GM18526 (cell line): Measurements from ENCODE around the gene GEMIN4.

Experiments
- POLR2A ChIP-seq: IDR thresholded peaks from 3 replicates; pipeline ENCODE4 v1.6.1; 2011; ENCODE audit not compliant: insufficient read length; ENCODE audit errors: extremely low read depth

GEMIN4 gene

DNA sequence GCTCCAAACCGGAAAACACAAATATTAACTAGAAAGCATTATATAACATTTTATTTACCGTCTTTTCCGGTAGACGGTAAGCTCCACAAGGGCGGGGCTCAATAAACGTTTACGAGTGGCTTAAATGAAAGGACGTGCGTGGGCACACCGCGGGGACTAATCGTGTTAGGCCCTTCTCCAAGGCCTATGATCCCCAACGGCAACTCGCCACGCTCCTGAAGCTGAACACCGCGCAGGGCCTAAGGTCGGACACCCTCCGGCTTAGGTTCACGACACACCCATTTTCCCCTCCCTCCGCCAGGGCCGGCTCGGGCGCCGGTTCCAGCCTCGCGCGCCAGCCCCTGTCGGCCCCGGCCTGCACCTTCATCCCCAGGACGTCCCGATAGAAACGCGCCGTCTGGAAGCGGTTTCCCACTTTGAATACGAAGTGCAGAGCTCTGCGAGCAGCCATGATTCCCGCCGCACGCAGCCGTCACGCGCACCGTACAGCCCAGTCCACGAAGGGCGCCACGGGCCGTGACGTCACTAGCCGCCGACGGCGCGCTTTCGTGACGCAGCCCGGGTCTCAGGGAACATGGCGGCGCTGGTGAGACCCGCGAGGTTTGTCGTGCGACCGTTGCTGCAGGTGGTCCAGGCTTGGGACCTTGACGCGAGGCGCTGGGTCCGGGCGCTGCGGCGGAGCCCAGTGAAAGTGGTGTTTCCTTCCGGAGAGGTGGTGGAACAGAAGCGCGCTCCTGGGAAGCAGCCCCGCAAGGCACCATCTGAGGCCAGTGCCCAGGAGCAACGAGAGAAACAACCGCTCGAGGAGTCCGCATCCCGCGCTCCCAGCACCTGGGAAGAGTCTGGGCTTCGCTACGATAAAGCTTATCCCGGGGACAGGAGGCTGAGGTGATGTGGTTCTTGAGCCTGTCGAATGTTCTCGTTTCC lies 30.0 kb upstream of the GEMIN4 start, which contains the start of the genes GLOD4 and MRM3:
Gene GLOD4 (minus strand): TSS at position 476 of the 927 bp plus-strand sequence. CDS start 25 bp downstream, at position 451.
Gene MRM3 (plus strand): TSS at position 549 of the 927 bp plus-strand sequence. CDS start 26 bp downstream, at position 575.
- peak; percentile 84 for TF ChIP-seq POLR2A

DNA sequence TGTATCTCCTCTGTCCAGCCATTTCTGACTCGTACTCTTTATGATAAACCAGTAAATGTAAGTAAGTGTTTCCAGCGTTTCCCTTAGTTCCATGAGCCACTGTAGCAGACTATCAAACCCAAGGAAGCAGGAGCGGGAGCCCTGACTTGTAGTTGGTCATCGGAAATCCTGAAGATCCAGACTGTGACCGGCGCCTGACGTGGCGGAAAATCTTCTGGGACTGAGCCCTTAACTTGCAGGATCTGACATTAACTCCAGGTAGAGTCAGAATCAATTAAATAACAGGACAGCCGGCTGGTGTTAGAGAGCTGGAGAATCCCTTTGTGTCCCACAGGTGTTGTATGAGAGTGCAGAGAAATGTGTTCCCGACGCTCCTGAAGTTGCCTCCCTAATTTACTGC lies 26.0 kb upstream of the GEMIN4 start:
- no peak for TF ChIP-seq POLR2A

DNA sequence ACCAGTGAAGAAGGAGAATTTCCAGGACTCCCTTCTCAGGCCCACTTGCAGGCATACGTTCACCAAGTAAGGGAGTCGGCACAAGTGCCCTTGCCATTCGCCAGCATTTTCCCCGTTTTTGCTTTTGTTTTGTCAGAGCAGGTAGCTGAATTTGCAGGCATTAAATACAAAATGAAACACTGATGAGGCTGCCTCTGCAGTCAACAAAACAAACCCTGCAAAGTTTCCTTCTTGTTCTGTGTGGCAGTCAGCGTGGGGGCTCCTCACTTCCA lies 22.2 kb upstream of the GEMIN4 start:
- TF ChIP-seq POLR2A: no peak

DNA sequence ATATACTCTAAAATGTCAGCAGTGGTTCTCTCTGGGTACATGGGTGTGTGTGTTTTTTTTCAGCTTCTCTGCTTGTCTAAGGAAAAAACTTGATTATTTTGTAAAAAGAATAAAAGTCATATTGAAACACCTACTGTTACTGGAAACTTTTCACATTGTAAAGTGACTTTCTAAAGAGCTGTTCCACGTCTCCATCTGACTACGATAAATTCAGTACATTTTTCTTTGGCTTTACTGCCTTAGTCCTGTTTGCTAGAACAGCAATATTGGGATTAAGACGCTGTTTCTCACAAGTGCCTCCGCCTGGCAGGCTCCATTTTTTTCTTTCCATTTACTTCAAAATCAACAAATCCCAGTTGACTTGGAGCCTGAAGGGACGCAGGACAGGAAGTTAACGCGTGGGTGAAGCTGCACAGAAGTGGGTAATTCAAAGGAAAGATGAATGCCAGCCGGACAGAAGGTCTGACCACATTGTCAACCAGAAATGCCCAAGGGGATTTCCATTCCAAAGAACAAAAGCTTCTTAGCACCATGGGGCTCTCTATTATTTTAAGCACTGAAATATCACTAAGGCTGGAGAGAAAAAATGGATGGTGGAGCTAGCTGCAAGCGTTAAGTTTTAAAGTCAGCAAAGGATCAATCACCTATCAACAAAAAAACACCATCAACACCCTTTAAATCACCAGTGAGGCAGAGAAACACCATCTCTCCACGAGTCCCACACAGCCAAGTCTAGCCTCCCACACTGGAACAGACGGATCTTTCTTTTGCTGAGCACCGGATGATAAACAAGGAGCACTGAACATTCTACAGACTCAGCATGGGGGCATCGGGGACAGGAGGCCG lies 21.6 kb upstream of the GEMIN4 start:
- TF ChIP-seq POLR2A: no peak

DNA sequence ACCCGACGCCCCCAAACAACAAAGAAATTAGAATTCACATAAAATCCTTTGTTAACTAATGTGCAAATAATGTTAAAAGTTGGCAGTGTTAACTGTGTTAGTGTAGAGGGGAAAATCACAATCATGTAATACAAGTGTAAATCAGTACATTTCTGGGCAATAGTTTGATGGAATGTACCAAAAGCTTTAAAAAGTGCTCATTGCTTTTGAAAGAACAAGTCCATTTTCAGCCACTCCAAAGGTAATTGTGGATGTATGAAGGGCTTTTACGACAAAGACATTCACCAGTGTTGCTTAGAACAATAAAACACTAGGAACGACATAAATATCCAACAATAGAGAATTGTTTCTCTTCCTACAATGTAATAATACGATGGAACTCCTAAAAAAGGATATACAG lies 21.0 kb upstream of the GEMIN4 start:
- TF ChIP-seq POLR2A: no peak

DNA sequence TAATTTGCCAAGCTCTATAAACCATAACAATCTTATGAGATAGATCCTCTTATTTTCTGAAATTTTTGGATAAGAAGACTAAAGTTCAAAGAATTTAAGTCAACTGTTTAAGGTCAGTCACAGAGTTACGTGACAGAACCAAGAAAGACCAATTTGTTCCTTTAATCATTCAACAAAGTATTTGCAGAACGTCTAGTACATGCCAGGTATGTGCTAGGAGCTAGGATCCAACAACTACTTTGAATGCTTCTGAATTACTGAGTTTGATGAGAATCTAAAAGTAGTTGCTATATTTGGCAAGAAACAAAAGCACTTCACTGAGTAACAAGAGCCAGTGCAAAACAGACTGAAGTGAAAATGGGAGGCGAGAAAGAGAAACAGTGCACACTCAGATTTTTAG lies 15.0 kb upstream of the GEMIN4 start:
- no peak for TF ChIP-seq POLR2A

DNA sequence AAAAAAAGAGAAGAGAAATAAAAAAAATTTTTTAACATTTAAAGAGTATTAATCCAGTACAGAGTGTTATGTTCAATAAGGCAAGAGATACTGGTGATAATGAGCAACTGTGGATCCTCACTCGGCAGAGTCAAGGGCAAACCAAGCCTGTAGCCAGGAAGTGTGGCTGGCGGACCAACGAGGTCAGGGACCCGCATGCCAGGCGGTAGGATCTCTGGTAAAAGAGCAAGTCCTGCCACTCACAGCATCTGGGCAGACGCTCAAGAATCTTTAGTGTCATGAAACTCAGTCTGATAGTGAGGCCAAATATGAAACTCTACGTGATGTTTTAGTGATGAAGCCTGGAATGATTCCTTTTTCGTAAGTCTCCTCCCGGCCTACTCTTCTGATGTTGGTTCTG lies 8.3 kb upstream of the GEMIN4 start:
- TF ChIP-seq POLR2A: no peak

DNA sequence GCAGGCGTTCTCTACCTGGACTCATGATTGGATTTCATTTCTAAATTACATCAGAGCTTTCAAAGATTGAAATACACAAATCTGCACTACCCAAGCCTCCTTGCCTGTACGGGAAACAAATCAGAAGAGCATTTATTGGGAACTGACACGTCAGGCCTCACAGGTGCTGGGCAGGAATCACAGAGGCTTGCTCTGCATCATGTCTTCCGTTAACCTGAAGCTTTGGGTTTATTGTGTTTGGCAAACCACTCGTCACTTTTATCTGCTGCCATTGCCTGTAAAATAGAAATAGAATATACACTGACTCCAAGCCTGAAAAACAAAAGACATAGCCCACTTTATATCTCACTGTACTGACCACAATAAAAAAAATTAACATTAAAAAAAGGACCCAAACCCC lies 7.9 kb upstream of the GEMIN4 start:
- TF ChIP-seq POLR2A: no peak

DNA sequence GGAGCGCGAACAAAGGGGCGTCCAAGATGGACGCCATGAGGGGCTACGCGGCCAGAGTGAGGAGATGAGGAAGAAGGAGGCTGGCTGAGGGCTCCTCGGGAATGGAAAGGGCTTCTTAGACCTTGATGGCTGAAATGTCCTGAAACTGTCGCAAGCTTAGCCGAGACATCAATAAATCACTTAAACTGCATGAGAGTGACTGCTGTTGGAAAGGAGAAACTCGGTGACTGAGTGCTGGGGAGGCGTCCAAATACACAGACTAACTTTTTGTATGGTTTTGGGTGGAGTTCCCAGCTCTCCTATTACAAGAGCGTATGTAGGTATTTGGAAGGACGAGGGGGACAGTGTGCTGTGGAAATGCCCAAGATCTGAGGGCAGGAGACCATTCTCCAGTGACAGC lies 1.4 kb upstream of the GEMIN4 start:
- no peak for TF ChIP-seq POLR2A

DNA sequence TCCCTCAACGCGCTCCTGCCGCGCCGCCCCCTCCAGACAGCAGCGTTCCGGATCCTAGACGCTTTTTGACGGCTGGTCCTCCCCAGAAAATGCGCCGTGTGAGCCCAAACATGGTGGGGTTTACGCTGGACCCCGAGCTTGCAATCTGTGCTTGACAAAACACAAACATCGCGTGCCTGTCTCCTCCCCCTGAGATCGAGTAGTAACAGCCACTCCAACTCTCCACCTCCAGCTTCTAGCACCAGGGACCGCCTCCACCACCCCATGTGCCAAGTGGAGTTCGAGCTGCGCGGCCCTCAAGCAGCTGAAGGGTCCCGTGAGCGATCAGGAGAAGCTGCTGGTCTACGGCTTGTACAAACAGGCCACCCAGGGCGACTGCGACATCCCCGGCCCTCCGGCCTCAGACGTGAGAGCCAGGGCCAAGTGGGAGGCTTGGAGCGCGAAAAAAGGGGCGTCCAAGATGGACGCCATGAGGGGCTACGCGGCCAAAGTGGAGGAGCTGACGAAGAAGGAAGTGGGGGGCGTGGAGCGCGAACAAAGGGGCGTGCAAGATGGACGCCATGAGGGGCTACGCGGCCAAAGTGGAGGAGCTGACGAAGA lies 656 bp upstream of the GEMIN4 start:
- no peak for TF ChIP-seq POLR2A

DNA sequence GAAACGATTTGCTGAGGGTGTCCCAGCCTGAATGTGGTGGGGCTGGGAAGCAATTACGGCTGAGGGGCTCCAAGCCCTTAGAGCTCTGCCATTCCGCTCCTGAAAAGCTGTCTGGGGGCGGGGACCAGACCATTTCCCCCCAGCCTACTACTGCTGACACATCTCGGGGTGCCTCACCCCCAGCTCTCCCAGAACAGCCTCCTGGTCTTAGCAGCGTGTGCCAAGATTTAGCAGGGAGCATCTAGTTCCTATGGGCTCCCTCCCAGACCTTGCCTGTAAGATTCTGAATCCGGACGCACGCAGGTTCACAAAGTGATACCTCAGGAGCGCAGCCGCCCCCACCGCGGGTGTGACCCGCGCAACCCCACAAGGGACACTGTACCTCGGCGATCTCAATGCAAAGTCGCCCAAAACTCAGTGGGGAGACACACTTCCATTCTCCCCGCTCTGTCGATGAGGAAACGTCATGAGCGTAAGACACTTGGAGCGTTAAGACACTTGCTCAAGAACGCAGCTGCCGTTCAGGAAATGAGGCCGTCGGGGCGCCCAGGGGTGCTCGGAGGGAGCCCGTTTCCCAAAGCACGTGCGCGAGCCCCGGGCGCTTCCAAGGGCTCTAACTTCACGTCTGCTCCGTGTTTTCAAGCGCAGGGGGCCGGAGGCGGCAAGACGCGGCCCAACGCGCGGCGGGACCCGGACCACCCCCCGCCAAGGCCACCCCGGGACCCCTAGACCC lies 629 bp downstream of the GEMIN4 start:
- TF ChIP-seq POLR2A: no peak

DNA sequence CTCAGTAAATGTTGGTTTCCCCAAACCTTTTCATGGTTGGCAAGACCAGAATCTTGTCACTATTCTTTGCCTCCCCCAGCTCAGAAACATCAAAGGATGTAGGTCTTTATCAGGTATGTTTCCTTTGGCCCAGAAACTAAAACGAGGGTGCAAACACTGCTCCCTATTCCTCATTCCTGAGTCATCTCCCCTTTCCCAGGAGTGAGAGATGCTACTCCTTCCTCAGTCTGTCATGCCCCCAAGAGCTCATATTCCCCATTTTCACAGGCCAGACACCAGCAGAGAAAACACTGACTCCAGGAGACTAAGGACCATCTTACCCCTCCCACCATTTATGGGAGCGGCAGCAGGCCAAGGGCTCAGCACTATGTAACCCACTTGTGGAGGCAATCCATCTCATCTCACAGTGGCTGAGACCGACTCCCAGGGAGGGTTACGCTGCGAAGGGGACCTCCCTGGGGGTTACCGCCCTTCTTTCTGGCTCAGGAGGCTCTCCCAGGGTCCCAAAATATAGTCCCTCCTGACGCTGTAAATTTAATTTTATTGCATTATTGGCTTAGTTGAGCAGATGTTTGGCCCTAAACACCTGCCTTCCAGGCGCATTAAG lies 1.5 kb downstream of the GEMIN4 start:
- no peak for TF ChIP-seq POLR2A

DNA sequence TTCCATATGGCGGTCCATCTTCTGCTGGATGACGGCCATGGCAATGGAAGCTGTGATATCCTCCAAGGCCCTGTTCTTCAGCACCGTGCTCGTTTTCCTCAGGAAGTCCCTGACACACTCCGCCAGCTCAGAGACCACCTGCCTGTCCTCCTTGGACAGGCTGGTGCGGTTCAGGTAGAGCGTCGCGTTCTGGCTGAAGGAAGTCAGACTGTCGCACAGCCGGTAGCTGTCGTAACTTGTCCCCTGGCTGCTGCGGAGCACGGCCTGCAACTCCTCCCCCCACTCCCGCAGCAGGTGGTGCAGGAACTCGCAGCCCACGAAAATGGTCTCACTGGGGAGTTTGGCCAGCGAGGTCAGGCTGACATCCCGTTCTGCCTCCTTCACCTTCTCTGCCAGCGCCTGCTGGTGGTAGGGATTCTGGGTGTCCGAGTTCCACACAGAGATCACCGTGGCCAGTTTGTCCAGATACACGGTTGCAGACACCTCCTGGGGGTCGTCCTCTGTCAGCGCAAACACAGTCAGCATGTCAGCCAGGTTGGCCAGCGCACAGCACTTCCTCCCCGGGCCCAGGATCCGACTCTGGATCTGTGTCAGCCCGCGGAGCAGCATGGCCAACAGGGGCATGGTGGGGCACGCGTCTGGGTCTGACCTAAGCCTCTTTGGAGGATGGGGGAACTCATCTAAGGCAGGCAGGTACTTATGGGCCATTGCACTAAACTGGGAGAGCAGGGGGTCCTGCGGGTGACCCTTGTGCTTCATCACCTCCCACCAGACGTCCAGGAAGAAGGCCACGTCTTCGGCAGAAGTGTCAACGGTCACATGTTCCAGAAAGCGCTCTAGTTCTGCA lies 5.1 kb downstream of the GEMIN4 start:
- no peak for TF ChIP-seq POLR2A

DNA sequence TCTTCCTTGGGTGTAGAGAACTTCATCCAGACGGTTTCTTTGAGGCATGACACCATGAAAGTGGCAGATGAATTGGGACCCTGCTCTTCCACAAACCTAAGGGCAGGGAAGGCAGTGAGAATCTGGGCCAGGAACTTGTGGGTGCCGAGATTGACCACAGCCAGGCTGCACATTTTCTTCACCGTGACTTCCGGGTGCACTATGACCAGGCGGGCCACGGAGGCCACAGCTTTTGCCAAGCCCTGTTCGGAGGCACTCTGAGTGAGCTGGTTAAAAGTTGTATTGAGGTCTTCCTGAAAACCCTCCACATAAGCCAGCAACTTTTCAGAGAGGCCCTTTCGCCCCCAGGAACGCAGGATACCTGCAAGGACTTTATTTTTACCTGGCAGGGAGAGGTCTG lies 5.9 kb downstream of the GEMIN4 start:
- no peak for TF ChIP-seq POLR2A
